Measurements from ENCODE around the gene ACTL10.

DNA sequence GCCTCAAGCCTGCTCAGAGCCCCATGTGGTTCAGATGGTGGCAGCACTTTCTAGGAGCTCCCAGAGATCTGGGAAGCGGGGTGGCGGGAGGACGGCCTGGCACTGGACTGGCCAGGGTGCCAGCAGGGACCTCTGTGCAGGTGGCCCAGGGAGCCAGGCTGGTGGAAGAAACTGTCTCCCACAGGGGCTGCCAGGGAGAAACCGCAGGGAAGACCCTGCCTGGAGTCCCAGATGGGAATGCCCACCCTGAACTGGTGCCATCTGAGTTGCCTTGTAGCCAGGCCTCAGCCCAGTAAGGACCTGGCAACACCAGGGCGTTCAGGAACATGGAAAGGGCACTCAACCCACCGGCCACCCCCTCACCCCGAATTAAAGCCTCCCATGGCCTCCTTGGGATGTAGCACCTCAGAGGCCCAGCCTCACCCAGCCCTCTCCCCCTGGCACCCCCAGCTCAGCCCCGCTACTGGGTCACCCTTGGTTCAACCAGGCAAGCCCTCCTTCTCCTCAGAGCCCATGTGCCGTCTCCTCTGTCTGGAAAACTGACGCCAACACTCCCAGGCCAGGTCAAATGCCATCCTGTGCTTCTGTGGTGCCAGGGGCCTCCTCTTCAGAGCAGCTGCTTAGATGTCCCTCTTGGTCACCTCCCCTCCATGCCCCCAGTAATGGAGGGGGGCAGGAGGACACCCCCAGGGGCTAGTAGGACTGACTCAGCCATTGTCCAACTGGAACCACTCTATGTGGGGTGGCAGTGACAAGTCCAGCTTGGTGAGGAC is 10.5 kb upstream of the ACTL10 start:
- TF ChIP-seq, protein P1, sequence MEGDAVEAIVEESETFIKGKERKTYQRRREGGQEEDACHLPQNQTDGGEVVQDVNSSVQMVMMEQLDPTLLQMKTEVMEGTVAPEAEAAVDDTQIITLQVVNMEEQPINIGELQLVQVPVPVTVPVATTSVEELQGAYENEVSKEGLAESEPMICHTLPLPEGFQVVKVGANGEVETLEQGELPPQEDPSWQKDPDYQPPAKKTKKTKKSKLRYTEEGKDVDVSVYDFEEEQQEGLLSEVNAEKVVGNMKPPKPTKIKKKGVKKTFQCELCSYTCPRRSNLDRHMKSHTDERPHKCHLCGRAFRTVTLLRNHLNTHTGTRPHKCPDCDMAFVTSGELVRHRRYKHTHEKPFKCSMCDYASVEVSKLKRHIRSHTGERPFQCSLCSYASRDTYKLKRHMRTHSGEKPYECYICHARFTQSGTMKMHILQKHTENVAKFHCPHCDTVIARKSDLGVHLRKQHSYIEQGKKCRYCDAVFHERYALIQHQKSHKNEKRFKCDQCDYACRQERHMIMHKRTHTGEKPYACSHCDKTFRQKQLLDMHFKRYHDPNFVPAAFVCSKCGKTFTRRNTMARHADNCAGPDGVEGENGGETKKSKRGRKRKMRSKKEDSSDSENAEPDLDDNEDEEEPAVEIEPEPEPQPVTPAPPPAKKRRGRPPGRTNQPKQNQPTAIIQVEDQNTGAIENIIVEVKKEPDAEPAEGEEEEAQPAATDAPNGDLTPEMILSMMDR (conservative IDR thresholded peaks at IDR 0.05; ENCODE audit: low read length), result no peak
- no peak for TF ChIP-seq EZH2phosphoT487 (IDR thresholded peaks at IDR 0.05; ENCODE audit: borderline replicate concordance)
